Astrocyte of the spinal cord (primary cell): ENCODE data around the gene STK31.
"Not testable (repeated sequence)": the region's sequence is repeated elsewhere in the genome, so short reads cannot be mapped to it uniquely, and the experiment has no call there.

Experiments used
- DNase-seq: peaks from one replicate; pipeline ENCODE4 v3.0.0; 2011; ENCODE audit warnings: low read depth, low spot score
- H3K4me3 ChIP-seq: 2 replicates; pipeline ENCODE4 v1.5.1; 2011; ENCODE audit warnings: low read depth, mild to moderate bottlenecking, low read length, moderate library complexity
- CTCF ChIP-seq: IDR thresholded peaks from 2 replicates; pipeline ENCODE4 v1.5.1; 2012; ENCODE audit warnings: low read depth, mild to moderate bottlenecking, low read length, inconsistent platforms
- in situ Hi-C: cut with HindIII; loops from 2 replicates; pipeline ENCODE4 v1.10.0; 2017; ENCODE audit warnings: low sequenced_read_pairs

The STK31 gene

GRCh38 chr7:23767514-23767913 lies 57.5 kb downstream of the STK31 start:
- H3K4me3 ChIP-seq: no peak overlapping the region
- TF ChIP-seq CTCF: no peak
- in situ Hi-C loops: no loop called here
- DNase-seq: no peak

- H3K4me3 ChIP-seq: no peak overlapping the region
- TF ChIP-seq CTCF: no peak
- in situ Hi-C loops: no loop called here
- DNase-seq: no peak
These were observed 58.0 kb downstream of the STK31 start for GRCh38 chr7:23768022-23768421.

- DNase-seq, H3K4me3 ChIP-seq, in situ Hi-C loops: not testable (repeated sequence)
These were observed 69.3 kb downstream of the STK31 start for GRCh38 chr7:23779185-23779800.

GRCh38 chr7:23783115-23783514 lies 73.1 kb downstream of the STK31 start:
- in situ Hi-C loops: no loop called here
- TF ChIP-seq CTCF: no peak
- DNase-seq: no peak
- H3K4me3 ChIP-seq: no peak overlapping the region

GRCh38 chr7:23787272-23787671 lies 77.3 kb downstream of the STK31 start:
- H3K4me3 ChIP-seq: no peak overlapping the region
- in situ Hi-C loops: no loop called here
- no peak for DNase-seq
- no peak for TF ChIP-seq CTCF

- DNase-seq: no peak
- in situ Hi-C loops: no loop called here
- no peak for TF ChIP-seq CTCF
- H3K4me3 ChIP-seq: no peak overlapping the region
These were observed 78.8 kb downstream of the STK31 start for GRCh38 chr7:23788843-23789242.

GRCh38 chr7:23791721-23792120 lies 81.7 kb downstream of the STK31 start:
- TF ChIP-seq CTCF: no peak
- no peak overlapping the region for H3K4me3 ChIP-seq
- in situ Hi-C loops: no loop called here
- DNase-seq: no peak
